HG02885 (cell line): ENCODE results near the gene GPC6.

Source experiments
- ATAC-seq: cut with Tn5 transposase; IDR thresholded peaks from one replicate; pipeline ENCODE4 v1.9.1; 2021; ENCODE audit warnings: mild to moderate bottlenecking; ENCODE audit not compliant: unreplicated experiment, poor library complexity

GPC6 gene

GRCh38 chr13:93228643-93228937, 2.0 kb downstream of the GPC6 start:
- no peak for ATAC-seq

GRCh38 chr13:93230261-93230855, 3.8 kb downstream of the GPC6 start:
- no peak for ATAC-seq

- ATAC-seq, result no peak
Observed at GRCh38 chr13:93231867-93232266, 5.3 kb downstream of the GPC6 start.

- no peak for ATAC-seq
Observed at GRCh38 chr13:93233997-93234416, 7.4 kb downstream of the GPC6 start.

- ATAC-seq, result no peak
Observed at GRCh38 chr13:93234459-93234858, 7.9 kb downstream of the GPC6 start.

- no peak for ATAC-seq
Observed at GRCh38 chr13:93235258-93236015, 8.8 kb downstream of the GPC6 start.

- no peak for ATAC-seq
Observed at GRCh38 chr13:93238711-93239110, 12.1 kb downstream of the GPC6 start.

- no peak for ATAC-seq
Observed at GRCh38 chr13:93243375-93244063, 16.9 kb downstream of the GPC6 start.

GRCh38 chr13:93244141-93244917, 17.7 kb downstream of the GPC6 start:
- no peak for ATAC-seq

- ATAC-seq, result no peak
Observed at GRCh38 chr13:93244918-93245280, 18.3 kb downstream of the GPC6 start.

GRCh38 chr13:93246069-93246468, 19.5 kb downstream of the GPC6 start:
- no peak for ATAC-seq

GRCh38 chr13:93248627-93249047, 22.0 kb downstream of the GPC6 start:
- no peak for ATAC-seq

GRCh38 chr13:93249364-93250306, 23.0 kb downstream of the GPC6 start:
- ATAC-seq, result no peak

GRCh38 chr13:93254775-93255174, 28.2 kb downstream of the GPC6 start:
- ATAC-seq, result no peak

- no peak for ATAC-seq
Observed at GRCh38 chr13:93256998-93257397, 30.4 kb downstream of the GPC6 start.

- ATAC-seq, result no peak
Observed at GRCh38 chr13:93259527-93260080, 33.0 kb downstream of the GPC6 start.

- no peak for ATAC-seq
Observed at GRCh38 chr13:93260591-93260990, 34.0 kb downstream of the GPC6 start.

GRCh38 chr13:93262729-93263345, 36.2 kb downstream of the GPC6 start:
- ATAC-seq, result no peak

GRCh38 chr13:93264876-93265275, 38.3 kb downstream of the GPC6 start:
- no peak for ATAC-seq
